GM10266 (cell line): ENCODE results near the gene AMELX.

ENCODE experiments used
- DNase-seq: peaks from one replicate; pipeline ENCODE4 v3.0.0; 2012; ENCODE audit errors: extremely low spot score
- TF ChIP-seq, protein P1 (sequence below): IDR thresholded peaks from 2 replicates; pipeline ENCODE4 v1.5.1; 2012; ENCODE audit warnings: mild to moderate bottlenecking, low read depth; ENCODE audit not compliant: control insufficient read depth, insufficient read depth; ENCODE audit errors: missing control alignments

AMELX gene

DNA sequence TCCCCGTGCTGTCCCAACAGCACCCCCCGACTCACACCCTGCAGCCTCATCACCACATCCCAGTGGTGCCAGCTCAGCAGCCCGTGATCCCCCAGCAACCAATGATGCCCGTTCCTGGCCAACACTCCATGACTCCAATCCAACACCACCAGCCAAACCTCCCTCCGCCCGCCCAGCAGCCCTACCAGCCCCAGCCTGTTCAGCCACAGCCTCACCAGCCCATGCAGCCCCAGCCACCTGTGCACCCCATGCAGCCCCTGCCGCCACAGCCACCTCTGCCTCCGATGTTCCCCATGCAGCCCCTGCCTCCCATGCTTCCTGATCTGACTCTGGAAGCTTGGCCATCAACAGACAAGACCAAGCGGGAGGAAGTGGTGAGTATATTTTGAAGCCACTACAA lies 5.4 kb downstream of the AMELX start:
- TF ChIP-seq, protein P1, sequence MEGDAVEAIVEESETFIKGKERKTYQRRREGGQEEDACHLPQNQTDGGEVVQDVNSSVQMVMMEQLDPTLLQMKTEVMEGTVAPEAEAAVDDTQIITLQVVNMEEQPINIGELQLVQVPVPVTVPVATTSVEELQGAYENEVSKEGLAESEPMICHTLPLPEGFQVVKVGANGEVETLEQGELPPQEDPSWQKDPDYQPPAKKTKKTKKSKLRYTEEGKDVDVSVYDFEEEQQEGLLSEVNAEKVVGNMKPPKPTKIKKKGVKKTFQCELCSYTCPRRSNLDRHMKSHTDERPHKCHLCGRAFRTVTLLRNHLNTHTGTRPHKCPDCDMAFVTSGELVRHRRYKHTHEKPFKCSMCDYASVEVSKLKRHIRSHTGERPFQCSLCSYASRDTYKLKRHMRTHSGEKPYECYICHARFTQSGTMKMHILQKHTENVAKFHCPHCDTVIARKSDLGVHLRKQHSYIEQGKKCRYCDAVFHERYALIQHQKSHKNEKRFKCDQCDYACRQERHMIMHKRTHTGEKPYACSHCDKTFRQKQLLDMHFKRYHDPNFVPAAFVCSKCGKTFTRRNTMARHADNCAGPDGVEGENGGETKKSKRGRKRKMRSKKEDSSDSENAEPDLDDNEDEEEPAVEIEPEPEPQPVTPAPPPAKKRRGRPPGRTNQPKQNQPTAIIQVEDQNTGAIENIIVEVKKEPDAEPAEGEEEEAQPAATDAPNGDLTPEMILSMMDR: no peak
- no peak for DNase-seq

DNA sequence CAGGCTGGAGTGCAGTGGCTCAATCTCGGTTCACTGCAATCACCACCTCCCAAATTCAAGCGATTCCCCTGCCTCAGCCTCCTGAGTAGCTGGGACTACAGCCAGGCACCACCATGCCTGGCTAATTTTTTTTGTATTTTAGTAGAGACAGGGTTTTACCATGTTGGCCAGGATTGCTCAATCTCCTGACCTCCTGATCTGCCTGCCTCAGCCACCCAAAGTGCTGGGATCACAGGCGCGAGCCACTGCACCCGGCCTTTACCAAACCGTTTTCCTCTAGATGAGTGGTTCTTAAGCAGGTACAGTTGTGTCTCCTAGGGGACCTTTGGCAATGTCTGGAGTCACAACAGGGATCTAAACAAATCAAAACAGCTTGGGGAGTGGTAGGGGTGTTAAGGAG lies 11.6 kb downstream of the AMELX start:
- TF ChIP-seq, protein P1: no peak
- DNase-seq: no peak

DNA sequence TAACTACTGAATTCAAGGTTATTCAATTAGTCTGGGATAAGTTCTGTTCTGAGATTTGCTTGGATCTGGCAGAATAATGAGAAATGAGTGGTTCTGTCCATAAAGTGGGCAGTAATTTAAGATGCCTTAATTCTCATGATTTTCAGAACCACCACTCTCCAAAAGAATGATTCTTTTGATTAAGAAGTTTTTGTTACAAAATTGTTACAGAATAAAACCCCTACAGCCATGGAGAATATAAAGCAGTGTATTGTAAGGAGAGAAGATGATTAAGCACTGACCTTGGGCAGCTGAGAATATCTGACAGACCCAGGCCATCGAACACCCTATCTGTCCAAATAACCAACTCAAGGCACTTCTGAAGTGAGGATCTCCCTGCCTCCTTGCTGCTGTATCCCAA lies 12.4 kb downstream of the AMELX start:
- TF ChIP-seq, protein P1: no peak
- no peak for DNase-seq

DNA sequence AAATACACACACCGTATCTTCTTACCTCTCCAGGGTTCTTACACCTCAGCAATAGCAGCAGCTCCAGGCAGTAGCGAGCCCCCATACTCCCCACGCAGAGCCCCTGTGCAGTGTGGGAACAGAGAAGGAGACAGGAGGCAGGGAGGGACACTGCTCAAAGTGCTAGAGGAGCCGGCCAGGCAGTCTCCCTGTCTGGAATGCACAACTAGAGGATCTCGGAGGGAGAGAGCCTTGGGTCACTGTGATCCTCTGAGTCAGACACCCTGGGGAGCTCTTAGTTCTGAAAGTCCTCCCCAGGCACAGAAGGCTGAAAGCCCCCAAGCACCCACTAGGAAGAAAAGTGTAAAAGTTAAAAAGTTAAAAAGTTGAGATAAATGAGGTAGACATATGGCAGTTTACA lies 16.0 kb downstream of the AMELX start:
- TF ChIP-seq, protein P1: no peak

DNA sequence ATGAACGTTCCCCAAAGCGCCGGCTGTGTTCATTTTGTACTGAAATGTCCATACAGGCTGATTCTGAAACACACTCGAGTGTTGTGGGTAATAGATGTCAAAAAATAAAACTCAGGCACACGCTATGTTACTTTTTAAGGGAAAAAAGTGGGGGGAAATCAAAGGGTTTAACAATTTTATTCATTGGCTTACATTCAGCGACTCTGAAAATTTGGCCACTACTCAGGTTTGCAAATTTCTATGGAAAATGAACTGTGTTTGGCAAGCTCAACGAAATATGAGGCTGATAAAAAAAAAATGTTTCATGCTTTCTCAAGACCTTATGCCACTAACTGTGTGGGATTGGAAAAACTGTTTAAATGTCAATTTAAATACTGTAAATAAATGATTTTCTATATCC lies 18.5 kb downstream of the AMELX start:
- DNase-seq: no peak
- TF ChIP-seq, protein P1: no peak

More for the DNA sequence above, 16.0 kb downstream of the AMELX start:
- DNase-seq: no peak

DNA sequence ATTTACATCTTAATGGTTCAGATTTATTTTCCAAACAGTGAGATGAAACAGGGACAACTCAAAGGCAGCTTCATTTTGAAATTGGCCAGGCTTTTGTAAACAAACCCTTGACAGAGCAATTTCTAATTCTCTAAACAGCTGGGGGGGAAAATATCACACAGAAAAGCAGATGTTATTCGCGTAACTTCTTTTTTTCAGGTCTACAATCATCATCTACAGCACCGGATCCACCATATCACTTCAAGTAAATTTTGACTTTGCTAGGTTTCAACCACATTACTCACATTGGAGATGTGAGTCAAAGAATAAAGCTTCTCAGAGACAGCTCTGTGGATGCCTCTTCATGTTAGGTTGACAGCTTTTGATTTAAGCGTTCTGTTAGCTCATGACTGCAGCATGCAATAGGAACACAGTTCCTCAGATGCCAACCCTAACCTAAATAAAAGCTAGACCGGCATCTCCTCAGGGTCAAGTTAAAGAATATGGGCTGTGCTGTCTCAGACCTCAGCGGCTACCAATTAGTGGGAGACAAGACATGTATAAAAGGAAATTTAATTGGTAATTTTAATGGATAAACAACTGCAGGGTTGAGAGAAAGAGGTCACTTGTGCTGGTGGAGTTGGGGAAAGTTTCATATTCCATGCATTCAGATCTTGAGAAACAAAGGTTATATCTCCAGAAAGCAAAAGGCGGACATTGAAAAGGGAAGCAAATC lies 26.8 kb downstream of the AMELX start:
- TF ChIP-seq, protein P1: no peak
- no peak for DNase-seq

DNA sequence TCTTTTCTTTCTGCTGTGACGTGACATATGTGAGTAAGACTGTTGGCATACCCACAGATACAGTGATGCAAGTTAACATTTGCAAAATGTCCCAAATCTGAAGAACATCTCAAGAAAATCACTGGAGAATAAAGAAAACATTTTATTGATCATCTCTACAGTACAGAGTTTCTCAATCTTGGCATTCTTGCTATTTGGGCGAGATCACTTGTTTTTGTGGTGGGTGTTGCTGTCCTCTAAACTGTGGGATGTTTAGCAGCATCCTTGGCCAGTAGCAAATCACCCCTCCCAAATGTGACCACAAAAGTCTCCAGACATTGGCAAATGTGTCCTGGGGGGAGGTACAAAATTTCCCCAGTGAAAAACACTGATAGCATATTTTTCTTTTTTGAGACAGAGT lies 28.8 kb downstream of the AMELX start:
- DNase-seq: no peak
- TF ChIP-seq, protein P1: no peak
